Heart right ventricle (tissue), 16 donors: ENCODE results near the gene CFAP97D1. TPM values are rescaled to one million over a fixed set of nuclear protein-coding genes. Genes with fewer than 3 reads are reported as not detected.

Experiments used
- ATAC-seq, 8 donors: fragments of 200-7000 bp; cut with Tn5 transposase; one replicate each; pipeline ENCODE4 v1.9.1; 2020; ENCODE audit warnings: mild to moderate bottlenecking in 8 of 8, moderate library complexity in 8 of 8, moderate number of reproducible peaks in 1 of 8
- DNase-seq, 2 donors: peaks; one replicate each; pipeline ENCODE4 v3.0.0-alpha.2; 2020
- H3K27ac ChIP-seq, 10 donors: fragments of 200-600 bp; sonication (generic) in 2 of 10; one replicate each; pipeline versions ENCODE4 v1.5.0 to v1.8.0; 2020 to 2022; ENCODE audit warnings: mild to moderate bottlenecking in 3 of 10
- H3K27me3 ChIP-seq, 7 donors: fragments of 200-600 bp; one replicate each; pipeline ENCODE4 v1.8.0; 2021 to 2022; ENCODE audit warnings: mild to moderate bottlenecking in 2 of 7
- H3K36me3 ChIP-seq, 9 donors: fragments of 200-600 bp; sonication (generic) in 1 of 9; one replicate each; pipeline versions ENCODE4 v1.5.0 to v1.8.0; 2020 to 2022; ENCODE audit warnings: mild to moderate bottlenecking in 2 of 9
- H3K4me1 ChIP-seq, 9 donors: fragments of 200-600 bp; sonication (generic) in 1 of 9; one replicate each; pipeline versions ENCODE4 v1.5.0 to v1.8.0; 2020 to 2022; ENCODE audit warnings: mild to moderate bottlenecking in 4 of 9
- H3K4me3 ChIP-seq, 10 donors: fragments of 200-600 bp; sonication (generic) in 2 of 10; one replicate each; pipeline versions ENCODE4 v1.5.0 to v1.8.0; 2020 to 2022; ENCODE audit warnings: mild to moderate bottlenecking in 7 of 10, moderate library complexity in 2 of 10
- H3K9me3 ChIP-seq, 11 donors: fragments of 200-600 bp in 10 of 11; sonication (generic) in 2 of 11; one replicate each; pipeline versions ENCODE4 v1.5.0 to v1.8.0; 2013 to 2022; ENCODE audit warnings: mild to moderate bottlenecking in 2 of 11, control low read depth in 1 of 11, moderate library complexity in 1 of 11
- WGBS, 2 donors: extraction: QIAGEN DNeasy Blood & Tissue Kit; methylation state at CpG; one replicate each; pipeline ENCODE4 v1.1.7; 2013; ENCODE audit warnings: inconsistent platforms in 1 of 2; 5-methylcytosine and 5-hydroxymethylcytosine counted together
- intact Hi-C, 10 donors: fragments of 100-400 bp; cut with DNase I; formaldehyde crosslinking; loops; one replicate each; pipeline versions ENCODE4 v1.11.1 to v1.14.2; 2022
- polyA plus RNA-seq, 2 donors: library from polyadenylated mRNA; stranded (reverse); fragments of 200-250 nt; gene quantifications; one replicate each; pipeline ENCODE4 v1.2.3, GENCODE V29; 2013
- total RNA-seq, 10 donors: library from RNA; stranded (reverse); fragmentation: NEBNext Ultra II Directional in 3 of 10; extraction: Animal tissue kit (Norgen Biotek cat#: 25700) in 3 of 10; gene quantifications; one replicate each; pipeline versions ENCODE4 v1.2.1 to v1.2.4, GENCODE V29; 2021 to 2023
- TF ChIP-seq, protein P1 (sequence below), 9 donors: fragments of 200-600 bp; sonication (generic) in 2 of 9; IDR thresholded peaks; one replicate each; pipeline versions ENCODE4 v1.5.0 to v1.8.0; 2021 to 2022; ENCODE audit warnings: antibody characterized with exemption in 9 of 9, mild to moderate bottlenecking in 5 of 9, moderate library complexity in 1 of 9
- donor health status: Arrhythmogenic right ventricular cardiomyopathy.
- donor health status: ischemic (EF 13 %, LVEDD 7.1; RV severe dilation, severe dysfunction).
- donor health status: healthy with polysubstance abuse.
- donor health status: DM: no; HTN: yes; CAD: no.
- donor health status: DM: no; HTN: no; CAD: no.
- donor health status: ischemic (EF 25% LVEDD 6.9; RV normal size, moderate dysfunction).
- donor health status: ischemic (EF 25% LVEDD 5.7; RV mildly dilated, moderate dysfunction).
- donor health status: healthy.
- donor health status: DM: yes; HTN: yes; CAD: no.
- donor health status: Ischemic cardiomyopathy.
- donor health status: ischemic (EF 35%, LVEDD 5.7; RV mildly dilated, moderate dysfunction).
- donor health status: nonischemic (EF 11% LVEDD 7.7; RV severe dilation, severe dysfunction).
- donor health status: DM: yes; HTN: yes; CAD: no.
- donor health status: PGD.
- donor health status: ischemic (EF 29% LVEDD 5.4; RV normal size, mild dysfunction).
- donor health status: nonischemic (EF 23%, LVEDD 6.1; RV moderate dilation, normal function).

Gene CFAP97D1
- total and polyA plus RNA-seq, 12 donors = 0.07 to 0.09 (median 0.09) TPM; not detected in 9

DNA sequence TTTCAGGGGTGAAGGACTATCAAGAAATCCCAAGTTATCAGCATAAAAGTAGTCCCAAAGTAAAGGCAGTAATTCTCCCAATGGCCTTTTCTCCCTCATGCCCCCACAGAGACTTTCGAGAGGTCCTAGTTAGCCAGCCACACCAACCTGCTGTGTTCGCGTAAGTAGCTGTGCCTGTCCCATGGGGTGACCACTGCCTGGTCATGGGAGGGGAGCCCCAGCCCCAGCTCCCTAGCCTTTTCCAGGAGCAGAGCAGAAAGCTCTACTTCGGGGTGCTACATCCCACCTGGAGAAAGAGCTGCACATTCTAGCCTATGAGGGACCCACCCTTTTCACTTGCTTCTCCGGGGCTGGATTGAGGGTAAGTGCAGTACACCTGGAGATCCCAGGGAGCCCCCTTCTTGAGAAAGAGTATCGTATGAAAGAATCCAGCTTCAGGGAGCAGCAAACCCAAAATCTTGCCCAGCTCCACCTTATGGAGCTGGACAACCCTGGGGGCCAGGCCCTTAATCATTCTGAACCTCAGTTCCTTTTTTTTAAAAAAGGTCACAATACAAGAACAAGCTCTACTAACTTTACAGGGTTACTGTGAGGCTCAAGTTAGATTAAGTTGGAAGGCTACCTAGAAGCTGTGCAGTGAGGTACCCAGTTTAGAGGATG lies 13.1 kb upstream of the CFAP97D1 start:
- TF ChIP-seq, protein P1, sequence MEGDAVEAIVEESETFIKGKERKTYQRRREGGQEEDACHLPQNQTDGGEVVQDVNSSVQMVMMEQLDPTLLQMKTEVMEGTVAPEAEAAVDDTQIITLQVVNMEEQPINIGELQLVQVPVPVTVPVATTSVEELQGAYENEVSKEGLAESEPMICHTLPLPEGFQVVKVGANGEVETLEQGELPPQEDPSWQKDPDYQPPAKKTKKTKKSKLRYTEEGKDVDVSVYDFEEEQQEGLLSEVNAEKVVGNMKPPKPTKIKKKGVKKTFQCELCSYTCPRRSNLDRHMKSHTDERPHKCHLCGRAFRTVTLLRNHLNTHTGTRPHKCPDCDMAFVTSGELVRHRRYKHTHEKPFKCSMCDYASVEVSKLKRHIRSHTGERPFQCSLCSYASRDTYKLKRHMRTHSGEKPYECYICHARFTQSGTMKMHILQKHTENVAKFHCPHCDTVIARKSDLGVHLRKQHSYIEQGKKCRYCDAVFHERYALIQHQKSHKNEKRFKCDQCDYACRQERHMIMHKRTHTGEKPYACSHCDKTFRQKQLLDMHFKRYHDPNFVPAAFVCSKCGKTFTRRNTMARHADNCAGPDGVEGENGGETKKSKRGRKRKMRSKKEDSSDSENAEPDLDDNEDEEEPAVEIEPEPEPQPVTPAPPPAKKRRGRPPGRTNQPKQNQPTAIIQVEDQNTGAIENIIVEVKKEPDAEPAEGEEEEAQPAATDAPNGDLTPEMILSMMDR (IDR thresholded peaks at IDR 0.05) = no peak
- no peak overlapping the region for H3K4me3 ChIP-seq
- DNase-seq = no peak
- H3K36me3 ChIP-seq = peaks cover 0 to 73% (median 43%) of the 10 kb centered on the region in 9 donors
- no peaks in the 10 kb centered on the region for H3K27me3 ChIP-seq
- no peaks in the 10 kb centered on the region for H3K9me3 ChIP-seq
- peak overlapping the region in 4 of 10 donors; percentile 11 to 76 (median 58) for H3K27ac ChIP-seq
- WGBS, 2 donors = 84 to 89% methylated on average over 6 of the region's 6 CpGs
- no peak for ATAC-seq
- intact Hi-C loops = loop anchor here in 4 of 10 donors (5.0 to 10.0 kb wide), 2 partner anchors 80 to 192 kb away; partner anchors contain the start of gene CD300LG (in 1 of the 4)
- peaks cover 13 to 73% (median 30%) of the 10 kb centered on the region in 9 donors for H3K4me1 ChIP-seq

DNA sequence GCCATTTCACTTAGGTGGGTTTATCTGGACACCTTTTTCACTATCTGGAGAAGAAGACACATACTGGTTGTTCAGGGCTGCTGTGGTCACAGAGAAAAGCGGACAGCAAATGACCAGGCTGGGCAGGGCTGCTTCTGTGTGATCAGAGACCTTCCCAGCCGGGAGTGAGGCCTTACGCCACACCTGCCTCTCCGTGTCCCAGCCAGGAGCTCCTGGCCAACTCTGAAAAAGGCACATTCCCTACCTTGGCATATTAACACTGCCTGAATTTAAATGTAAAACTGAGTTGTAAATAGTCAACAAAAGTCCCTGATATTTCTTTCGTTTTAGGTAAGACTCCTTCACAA lies 12.5 kb upstream of the CFAP97D1 start:
- no peak overlapping the region for H3K4me3 ChIP-seq
- TF ChIP-seq, protein P1 (IDR thresholded peaks at IDR 0.05) = no peak
- H3K27me3 ChIP-seq = no peaks in the 10 kb centered on the region
- H3K9me3 ChIP-seq = no peaks in the 10 kb centered on the region
- WGBS, 2 donors = 80 to 87% methylated on average over 5 of the region's 5 CpGs
- H3K36me3 ChIP-seq = peaks cover 0 to 78% (median 48%) of the 10 kb centered on the region in 9 donors
- peak overlapping the region in 6 of 10 donors; percentile 1 to 76 (median 34) for H3K27ac ChIP-seq
- DNase-seq (no peak), ATAC-seq (peak in 1 of 8 donors; percentile 11)
- peaks cover 13 to 78% (median 34%) of the 10 kb centered on the region in 9 donors for H3K4me1 ChIP-seq
- intact Hi-C loops = loop anchor here in 4 of 10 donors (5.0 to 10.0 kb wide), 2 partner anchors 80 to 193 kb away; partner anchors contain the start of gene CD300LG (in 1 of the 4)

- peak overlapping the region in 8 of 10 donors; percentile 1 to 76 (median 36) for H3K27ac ChIP-seq
These were observed 11.9 kb upstream of the CFAP97D1 start for GRCh38 chr17:43768382-43768781.

GRCh38 chr17:43768943-43769342 lies 11.3 kb upstream of the CFAP97D1 start:
- Histone ChIP-seq H3K27me3 (no peaks in the 10 kb centered on the region), H3K4me3 (no peak overlapping the region), H3K36me3 (peaks cover 0 to 91% (median 59%) of the 10 kb centered on the region in 9 donors), H3K27ac (peak overlapping the region in 9 of 10 donors; percentile 10 to 76 (median 16)), H3K4me1 (peaks cover 13 to 90% (median 42%) of the 10 kb centered on the region in 9 donors), H3K9me3 (no peaks in the 10 kb centered on the region)
- 86 to 92% methylated on average over 7 of the region's 7 CpGs for WGBS, 2 donors
- intact Hi-C loops = loop anchor here in 4 of 10 donors (5.0 to 10.0 kb wide), 2 partner anchors 78 to 194 kb away; partner anchors contain the start of gene CD300LG (in 1 of the 4)
- DNase-seq = no peak
- peak in 4 of 8 donors; percentile 3 to 33 (median 5) for ATAC-seq
- TF ChIP-seq, protein P1 (IDR thresholded peaks at IDR 0.05) = no peak

More at GRCh38 chr17:43768382-43768781, 11.9 kb upstream of the CFAP97D1 start:
- Histone ChIP-seq H3K4me1 (peaks cover 13 to 85% (median 40%) of the 10 kb centered on the region in 9 donors), H3K9me3 (no peaks in the 10 kb centered on the region), H3K27me3 (no peaks in the 10 kb centered on the region), H3K4me3 (no peak overlapping the region), H3K36me3 (peaks cover 0 to 85% (median 54%) of the 10 kb centered on the region in 9 donors)
- ATAC-seq (peak; percentile 77 to 84 (median 82)), DNase-seq (peak; percentile 48 to 74)
- TF ChIP-seq, protein P1 (IDR thresholded peaks at IDR 0.05) = no peak
- 31 to 32% methylated on average over 9 of the region's 9 CpGs for WGBS, 2 donors
- intact Hi-C loops = loop anchor here in 4 of 10 donors (5.0 to 10.0 kb wide), 2 partner anchors 79 to 194 kb away; partner anchors contain the start of gene CD300LG (in 1 of the 4)
